LNCAP (cell line): ENCODE data around the gene ARNT2.

ENCODE experiments used
- TF ChIP-seq, protein P1 (sequence below): fragments of 450-650 bp; IDR thresholded peaks from 2 replicates; pipeline ENCODE4 v1.5.1; 2017; ENCODE audit warnings: mild to moderate bottlenecking

The ARNT2 gene

DNA sequence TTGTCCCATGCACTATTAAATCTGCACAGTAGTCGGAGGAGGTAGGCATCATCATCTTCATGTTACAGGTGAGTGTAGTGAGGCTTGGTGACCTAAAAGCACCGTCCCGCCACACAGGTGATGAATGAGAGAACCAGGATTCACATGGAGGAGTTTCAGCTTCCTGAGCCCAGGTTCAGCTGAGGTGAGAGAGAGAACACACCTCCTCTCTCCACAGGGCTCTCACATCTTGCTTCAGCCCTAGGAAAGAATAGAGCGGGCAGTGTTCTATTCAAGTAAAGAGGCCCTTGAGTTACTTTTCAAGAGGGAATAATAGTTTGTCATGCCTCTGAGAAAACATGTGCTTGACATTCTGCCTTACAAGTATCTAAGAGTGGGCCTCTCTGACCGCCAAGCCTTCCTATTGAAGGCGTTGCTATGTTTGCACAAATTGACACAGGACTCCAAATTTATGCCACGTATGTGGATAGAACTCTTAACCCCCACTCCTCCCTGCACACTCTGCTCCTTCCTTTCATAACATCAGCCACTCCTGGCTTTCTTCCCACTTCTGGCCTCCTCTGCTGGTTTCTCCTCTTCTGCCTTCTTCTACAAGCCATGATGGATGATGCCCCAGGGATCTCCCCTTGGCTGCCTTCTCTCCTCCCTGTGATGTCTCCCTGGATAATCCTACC, 152.6 kb downstream of the ARNT2 start:
- TF ChIP-seq, protein P1, sequence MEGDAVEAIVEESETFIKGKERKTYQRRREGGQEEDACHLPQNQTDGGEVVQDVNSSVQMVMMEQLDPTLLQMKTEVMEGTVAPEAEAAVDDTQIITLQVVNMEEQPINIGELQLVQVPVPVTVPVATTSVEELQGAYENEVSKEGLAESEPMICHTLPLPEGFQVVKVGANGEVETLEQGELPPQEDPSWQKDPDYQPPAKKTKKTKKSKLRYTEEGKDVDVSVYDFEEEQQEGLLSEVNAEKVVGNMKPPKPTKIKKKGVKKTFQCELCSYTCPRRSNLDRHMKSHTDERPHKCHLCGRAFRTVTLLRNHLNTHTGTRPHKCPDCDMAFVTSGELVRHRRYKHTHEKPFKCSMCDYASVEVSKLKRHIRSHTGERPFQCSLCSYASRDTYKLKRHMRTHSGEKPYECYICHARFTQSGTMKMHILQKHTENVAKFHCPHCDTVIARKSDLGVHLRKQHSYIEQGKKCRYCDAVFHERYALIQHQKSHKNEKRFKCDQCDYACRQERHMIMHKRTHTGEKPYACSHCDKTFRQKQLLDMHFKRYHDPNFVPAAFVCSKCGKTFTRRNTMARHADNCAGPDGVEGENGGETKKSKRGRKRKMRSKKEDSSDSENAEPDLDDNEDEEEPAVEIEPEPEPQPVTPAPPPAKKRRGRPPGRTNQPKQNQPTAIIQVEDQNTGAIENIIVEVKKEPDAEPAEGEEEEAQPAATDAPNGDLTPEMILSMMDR, result no peak

DNA sequence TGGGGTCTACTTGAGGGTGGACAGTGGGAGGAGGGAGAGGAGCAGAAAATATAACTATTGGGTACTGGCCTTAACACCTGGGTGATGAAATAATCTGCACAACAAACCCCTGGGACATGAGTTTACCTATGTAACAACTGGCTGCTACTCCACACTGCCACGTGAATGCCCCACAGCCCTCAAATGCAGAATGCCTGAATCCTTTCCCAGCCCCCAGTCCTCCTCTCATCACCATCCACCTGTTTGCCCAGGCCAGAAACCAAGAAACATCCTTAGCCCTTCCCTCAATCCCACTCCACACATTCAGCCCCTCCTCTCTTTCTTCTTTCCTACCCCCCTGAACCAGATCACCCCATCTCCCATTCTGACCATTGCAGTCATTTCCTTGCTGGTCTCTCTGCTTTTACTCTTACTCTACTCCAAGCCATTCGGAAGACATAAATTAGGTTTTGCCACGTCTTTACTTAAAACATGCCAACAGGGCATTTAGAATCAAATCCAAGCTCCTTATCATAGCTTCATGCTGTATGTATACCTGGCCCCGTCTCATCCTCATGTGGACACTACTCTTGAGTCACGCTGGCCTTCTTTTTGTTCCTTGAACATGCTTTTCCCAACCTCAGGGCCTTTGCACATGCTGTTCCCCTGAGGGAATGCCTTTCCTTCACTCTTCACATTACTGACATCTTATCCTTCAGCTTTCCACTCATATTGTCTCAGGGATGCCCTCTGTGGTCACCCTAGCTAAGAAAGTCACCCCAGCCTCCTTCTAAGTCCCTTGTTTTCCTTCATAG, 153.5 kb downstream of the ARNT2 start:
- TF ChIP-seq, protein P1, result no peak

DNA sequence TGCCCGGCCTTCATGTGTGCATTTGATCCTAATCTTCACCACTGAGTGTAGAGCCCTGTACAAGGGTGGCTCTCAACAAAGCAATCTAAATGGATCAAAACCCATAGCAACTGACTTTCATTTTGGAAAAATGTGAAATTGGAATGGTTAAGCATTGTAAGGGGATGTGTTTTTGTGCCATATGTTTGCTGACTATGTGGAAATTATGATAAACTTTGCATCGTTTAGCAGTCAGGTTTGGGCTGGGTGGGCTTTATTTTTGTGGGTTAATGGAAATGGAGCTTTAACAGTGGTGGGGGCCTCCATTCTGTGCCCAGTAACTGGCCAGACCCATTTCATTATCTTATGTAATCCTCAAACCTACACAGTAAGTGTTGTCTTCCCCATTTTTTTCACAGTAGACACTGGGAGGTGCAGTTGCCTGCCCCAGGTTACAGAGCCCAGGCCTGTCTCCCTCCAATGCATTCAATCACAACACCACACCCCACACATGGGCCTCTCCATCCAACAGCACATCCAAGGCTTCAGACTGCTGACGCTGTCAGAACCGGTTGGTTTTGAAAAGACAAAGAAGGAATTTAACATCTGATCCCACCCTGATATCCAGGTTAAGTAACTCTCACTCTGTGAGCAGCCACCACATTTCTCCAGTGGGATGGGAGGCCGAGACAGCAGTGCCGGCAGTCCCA, 154.6 kb downstream of the ARNT2 start:
- TF ChIP-seq, protein P1, result no peak

DNA sequence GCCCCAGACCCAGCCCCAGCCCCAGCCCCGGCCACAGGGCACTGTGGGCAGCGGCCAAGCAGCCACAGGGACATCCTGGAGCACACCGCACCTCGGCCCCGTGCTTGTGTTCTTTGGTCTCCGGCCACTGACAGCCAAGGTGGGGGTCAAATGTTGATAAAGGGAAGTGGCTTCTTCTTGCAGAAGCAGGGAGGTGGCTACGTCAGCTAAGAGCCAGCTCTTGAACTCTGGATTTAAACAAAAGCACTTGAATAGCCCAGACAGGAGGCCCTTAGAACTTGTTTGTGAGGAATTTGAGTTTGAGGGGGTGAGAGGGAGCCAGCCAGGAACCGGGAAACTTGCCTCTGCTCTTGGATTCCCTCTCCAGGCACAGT, 155.1 kb downstream of the ARNT2 start:
- TF ChIP-seq, protein P1, result no peak

DNA sequence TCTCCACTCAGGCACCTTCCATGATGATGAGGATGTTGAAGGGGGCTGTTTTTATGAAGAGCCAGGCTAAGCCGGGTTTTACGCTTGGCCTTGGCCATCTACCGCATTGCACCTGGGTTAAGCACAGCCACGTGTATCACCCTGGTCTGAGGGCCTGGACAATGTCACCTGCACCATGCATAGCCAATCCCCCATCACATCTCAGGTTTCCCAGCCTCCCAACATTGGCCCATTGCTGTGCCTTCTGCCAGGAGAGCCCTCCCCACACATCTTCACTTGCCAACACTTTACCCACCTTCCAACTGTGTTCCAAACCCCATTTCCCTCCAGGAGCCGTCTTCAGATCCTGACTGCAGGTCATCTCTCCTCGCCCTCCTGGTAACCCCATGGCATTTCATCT, 155.6 kb downstream of the ARNT2 start:
- TF ChIP-seq, protein P1, result no peak

DNA sequence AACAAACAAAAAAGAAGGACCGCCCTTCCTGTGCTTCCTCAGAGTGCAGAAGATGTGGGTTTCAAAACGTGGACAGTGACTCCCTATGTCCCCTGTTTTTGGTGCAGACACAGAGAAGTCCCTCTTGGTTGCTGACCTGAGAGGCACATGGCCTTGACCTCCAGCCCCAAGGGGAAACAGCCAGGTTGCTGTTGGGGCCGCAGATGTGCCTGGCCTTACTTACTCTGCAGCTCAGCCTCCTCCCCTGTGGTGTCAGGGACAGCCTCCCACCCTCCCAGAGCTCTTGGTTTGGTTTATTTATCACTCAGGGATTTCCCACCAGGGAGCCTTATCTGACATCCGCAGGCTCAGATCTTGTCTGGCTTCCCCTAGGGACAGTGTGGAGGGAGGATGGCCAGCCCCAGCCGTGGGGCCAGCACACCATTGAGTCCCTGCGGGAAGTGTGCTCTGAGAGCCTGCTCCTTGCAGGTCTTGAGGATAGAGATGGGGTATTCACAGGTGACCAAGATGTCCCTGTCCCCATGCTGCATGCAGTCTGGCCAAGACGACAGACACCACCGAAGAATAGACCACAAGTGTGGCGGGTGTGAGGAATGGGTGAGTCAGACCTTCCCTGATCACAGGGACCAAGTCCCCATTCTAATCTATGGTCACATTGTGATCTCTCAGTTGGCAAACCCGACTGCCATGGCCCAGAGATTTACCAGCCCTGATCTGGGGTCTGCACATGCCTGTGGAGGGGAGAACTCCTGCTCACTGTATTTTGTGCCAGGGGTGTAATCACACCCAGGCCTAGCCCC, 156.6 kb downstream of the ARNT2 start:
- TF ChIP-seq, protein P1, result no peak

DNA sequence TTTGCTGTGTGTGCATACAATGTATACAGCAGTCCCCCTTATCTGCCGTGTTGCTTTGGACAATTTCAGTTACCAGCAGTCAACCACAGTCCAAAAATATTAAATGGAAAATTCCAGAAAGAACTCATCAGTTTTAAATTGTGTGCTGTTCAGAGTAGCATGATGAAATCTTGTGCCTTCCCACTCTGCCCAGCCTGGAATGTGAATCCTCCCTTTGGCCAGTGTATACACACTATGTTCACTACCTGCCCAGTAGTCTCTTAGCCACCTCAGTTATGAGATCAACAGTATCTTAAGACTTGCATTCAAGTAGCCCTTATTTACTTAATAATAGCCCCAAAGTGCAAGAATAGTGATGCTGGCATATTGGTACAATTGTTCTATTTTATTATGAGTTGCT, 157.3 kb downstream of the ARNT2 start:
- TF ChIP-seq, protein P1, result no peak
